GM21367 (cell line): ENCODE measurements around the gene PIAS2.
"Not testable (repeated sequence)": the region's sequence is repeated elsewhere in the genome, so short reads cannot be mapped to it uniquely, and the experiment has no call there.

Experiments used
- ATAC-seq: cut with Tn5 transposase; IDR thresholded peaks from one replicate; pipeline ENCODE4 v1.9.1; 2021; ENCODE audit not compliant: unreplicated experiment

PIAS2 gene

GRCh38 chr18:46917108-46917802 lies at the start of gene PIAS2, which contains the start of gene KATNAL2:
Gene PIAS2 (minus strand): TSS chr18:46917507. CDS start chr18:46917345, 162 bp downstream.
Gene KATNAL2 (plus strand): TSS chr18:46917602. CDS start chr18:46946873, 29,271 bp downstream.
- peak; percentile 80 for ATAC-seq

GRCh38 chr18:46966266-46966665 lies 49.0 kb upstream of the PIAS2 start:
- not testable (repeated sequence) for ATAC-seq

GRCh38 chr18:46964579-46965293 lies 47.4 kb upstream of the PIAS2 start:
- not testable (repeated sequence) for ATAC-seq

GRCh38 chr18:46963656-46964578 lies 46.6 kb upstream of the PIAS2 start:
- ATAC-seq = not testable (repeated sequence)

- no peak for ATAC-seq
Observed at GRCh38 chr18:46958209-46958608, 40.9 kb upstream of the PIAS2 start.

GRCh38 chr18:46953195-46953594 lies 35.9 kb upstream of the PIAS2 start:
- no peak for ATAC-seq

GRCh38 chr18:46950064-46950656 lies 32.9 kb upstream of the PIAS2 start:
- ATAC-seq = no peak

GRCh38 chr18:46946656-46947282 lies 29.5 kb upstream of the PIAS2 start:
- ATAC-seq = peak; percentile 97

- ATAC-seq = no peak
Observed at GRCh38 chr18:46942646-46943045, 25.3 kb upstream of the PIAS2 start.

- no peak for ATAC-seq
Observed at GRCh38 chr18:46939998-46940571, 22.8 kb upstream of the PIAS2 start.

GRCh38 chr18:46939337-46939963 lies 22.1 kb upstream of the PIAS2 start:
- no peak for ATAC-seq

GRCh38 chr18:46920653-46921052 lies 3.3 kb upstream of the PIAS2 start:
- no peak for ATAC-seq

GRCh38 chr18:46920067-46920466 lies 2.8 kb upstream of the PIAS2 start:
- ATAC-seq = no peak

- ATAC-seq = peak; percentile 4
Observed at GRCh38 chr18:46917803-46918600, 695 bp upstream of the PIAS2 start.

- peak; percentile 22 for ATAC-seq
Observed at GRCh38 chr18:46916551-46917107, 678 bp downstream of the PIAS2 start.

- ATAC-seq = no peak
Observed at GRCh38 chr18:46915800-46916550, 1.3 kb downstream of the PIAS2 start.

GRCh38 chr18:46910856-46911255 lies 6.5 kb downstream of the PIAS2 start:
- no peak for ATAC-seq

GRCh38 chr18:46909497-46909896 lies 7.8 kb downstream of the PIAS2 start:
- ATAC-seq = no peak
